ENCODE results near the gene SLC4A4.

GRCh38 chr4:71348586-71348985 is 9.8 kb downstream of the SLC4A4 start:
- TF ChIP-seq, protein P1, sequence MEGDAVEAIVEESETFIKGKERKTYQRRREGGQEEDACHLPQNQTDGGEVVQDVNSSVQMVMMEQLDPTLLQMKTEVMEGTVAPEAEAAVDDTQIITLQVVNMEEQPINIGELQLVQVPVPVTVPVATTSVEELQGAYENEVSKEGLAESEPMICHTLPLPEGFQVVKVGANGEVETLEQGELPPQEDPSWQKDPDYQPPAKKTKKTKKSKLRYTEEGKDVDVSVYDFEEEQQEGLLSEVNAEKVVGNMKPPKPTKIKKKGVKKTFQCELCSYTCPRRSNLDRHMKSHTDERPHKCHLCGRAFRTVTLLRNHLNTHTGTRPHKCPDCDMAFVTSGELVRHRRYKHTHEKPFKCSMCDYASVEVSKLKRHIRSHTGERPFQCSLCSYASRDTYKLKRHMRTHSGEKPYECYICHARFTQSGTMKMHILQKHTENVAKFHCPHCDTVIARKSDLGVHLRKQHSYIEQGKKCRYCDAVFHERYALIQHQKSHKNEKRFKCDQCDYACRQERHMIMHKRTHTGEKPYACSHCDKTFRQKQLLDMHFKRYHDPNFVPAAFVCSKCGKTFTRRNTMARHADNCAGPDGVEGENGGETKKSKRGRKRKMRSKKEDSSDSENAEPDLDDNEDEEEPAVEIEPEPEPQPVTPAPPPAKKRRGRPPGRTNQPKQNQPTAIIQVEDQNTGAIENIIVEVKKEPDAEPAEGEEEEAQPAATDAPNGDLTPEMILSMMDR (IDR thresholded peaks at IDR 0.05; ENCODE audit: borderline replicate concordance, extremely low read depth, low read length, poor library complexity, severe bottlenecking) = no peak
- no peak for TF ChIP-seq EZH2 (IDR thresholded peaks at IDR 0.05; ENCODE audit: borderline replicate concordance, low read depth, low read length, severe bottlenecking)
